H9 (cell line): Measurements from ENCODE around the gene PDE4B. TPM values are rescaled to one million over a fixed set of nuclear protein-coding genes. Genes with fewer than 3 reads are reported as not detected.

Experiments used
- DNase-seq: peaks from one replicate; pipeline ENCODE4 v3.0.0-alpha.2; 2017
- H2AFZ ChIP-seq: one replicate; pipeline ENCODE4 v1.6.1; 2013; ENCODE audit warnings: mild to moderate bottlenecking, low read length, control low read depth, moderate library complexity
- H2AK5ac ChIP-seq: 2 replicates; pipeline ENCODE4 v1.6.1; 2013; ENCODE audit warnings: low read length, control low read depth, mixed read lengths; ENCODE audit not compliant: insufficient read length
- H2BK120ac ChIP-seq: one replicate; pipeline ENCODE4 v1.6.1; 2013; ENCODE audit warnings: low read depth, mild to moderate bottlenecking, low read length, control low read depth, inconsistent platforms; ENCODE audit not compliant: poor library complexity, severe bottlenecking
- H2BK12ac ChIP-seq: 2 replicates; pipeline ENCODE4 v1.6.1; 2013; ENCODE audit warnings: low read length, control low read depth, mixed read lengths, low read depth; ENCODE audit not compliant: insufficient read length
- H2BK15ac ChIP-seq: 2 replicates; pipeline ENCODE4 v1.6.1; 2013; ENCODE audit warnings: low read depth, low read length, control low read depth
- H2BK20ac ChIP-seq: one replicate; pipeline ENCODE4 v1.6.1; 2013; ENCODE audit warnings: low read depth, mild to moderate bottlenecking, low read length, control low read depth, inconsistent platforms; ENCODE audit not compliant: poor library complexity, severe bottlenecking
- H2BK5ac ChIP-seq: 2 replicates; pipeline ENCODE4 v1.6.1; 2013; ENCODE audit warnings: low read length, control low read depth, mixed read lengths; ENCODE audit not compliant: insufficient read length
- H3K14ac ChIP-seq: 2 replicates; pipeline ENCODE4 v1.6.1; 2013; ENCODE audit warnings: low read length, control low read depth; ENCODE audit not compliant: insufficient read depth
- H3K18ac ChIP-seq: 2 replicates; pipeline ENCODE4 v1.6.1; 2013; ENCODE audit warnings: low read depth, mild to moderate bottlenecking, mixed read lengths, low read length, control low read depth; ENCODE audit not compliant: insufficient read length
- H3K23ac ChIP-seq: 2 replicates; pipeline ENCODE4 v1.6.1; 2013; ENCODE audit warnings: low read length, control low read depth, mixed read lengths, low read depth; ENCODE audit not compliant: insufficient read length
- H3K23me2 ChIP-seq: 2 replicates; pipeline ENCODE4 v1.6.1; 2013; ENCODE audit warnings: low read depth, mild to moderate bottlenecking, mixed read lengths, low read length, control low read depth; ENCODE audit not compliant: insufficient read length, poor library complexity, severe bottlenecking
- H3K27ac ChIP-seq: 2 replicates; pipeline ENCODE4 v1.5.1; 2013; ENCODE audit warnings: low read length, control low read depth, mixed read lengths, low read depth; ENCODE audit not compliant: insufficient read length
- H3K27me3 ChIP-seq: 2 replicates; pipeline ENCODE4 v1.6.1; 2013; ENCODE audit warnings: low read length, control low read depth, inconsistent platforms; ENCODE audit not compliant: insufficient read depth
- H3K4ac ChIP-seq: 2 replicates; pipeline ENCODE4 v1.6.1; 2013; ENCODE audit warnings: low read depth, mild to moderate bottlenecking, control low read depth, inconsistent platforms, low read length, moderate library complexity
- H3K4me1 ChIP-seq: 2 replicates; pipeline ENCODE4 v1.6.1; 2013; ENCODE audit warnings: low read length, control low read depth, inconsistent platforms; ENCODE audit not compliant: insufficient read depth
- H3K4me2 ChIP-seq: 2 replicates; pipeline ENCODE4 v1.6.1; 2013; ENCODE audit warnings: low read length, control low read depth, mixed read lengths; ENCODE audit not compliant: insufficient read length, insufficient read depth
- H3K56ac ChIP-seq: 2 replicates; pipeline ENCODE4 v1.6.1; 2013; ENCODE audit warnings: low read depth, mild to moderate bottlenecking, mixed read lengths, low read length, control low read depth; ENCODE audit not compliant: insufficient read length
- H3K79me1 ChIP-seq: 2 replicates; pipeline ENCODE4 v1.6.1; 2013; ENCODE audit warnings: low read depth, mild to moderate bottlenecking, moderate library complexity, low read length, control low read depth, inconsistent platforms; ENCODE audit not compliant: insufficient read depth, poor library complexity, severe bottlenecking
- H3K79me2 ChIP-seq: 2 replicates; pipeline ENCODE4 v1.6.1; 2013; ENCODE audit warnings: low read length, control low read depth, inconsistent platforms; ENCODE audit not compliant: insufficient read depth
- H3K9ac ChIP-seq: 2 replicates; pipeline ENCODE4 v1.6.1; 2013; ENCODE audit warnings: low read length, control low read depth, mixed read lengths; ENCODE audit not compliant: insufficient read length; ENCODE audit errors: extremely low read depth
- H3K9me3 ChIP-seq: one replicate; pipeline ENCODE4 v1.6.1; 2013; ENCODE audit warnings: low read depth, low read length, inconsistent platforms; ENCODE audit not compliant: control insufficient read depth
- H3T11ph ChIP-seq: one replicate; pipeline ENCODE4 v1.6.1; 2013; ENCODE audit warnings: mild to moderate bottlenecking, low read length, control low read depth, inconsistent platforms
- H4K20me1 ChIP-seq: one replicate; pipeline ENCODE4 v1.6.1; 2013; ENCODE audit not compliant: control insufficient read depth, insufficient read length, insufficient read depth
- H4K5ac ChIP-seq: 2 replicates; pipeline ENCODE4 v1.6.1; 2013; ENCODE audit warnings: low read depth, mild to moderate bottlenecking, mixed read lengths, low read length, control low read depth; ENCODE audit not compliant: insufficient read length
- H4K8ac ChIP-seq: replicated peaks from 2 replicates; pipeline ENCODE4 v1.6.1; 2013; ENCODE audit warnings: low read length, control low read depth, mixed read lengths, low read depth; ENCODE audit not compliant: insufficient read length
- H4K91ac ChIP-seq: 2 replicates; pipeline ENCODE4 v1.6.1; 2013; ENCODE audit warnings: low read depth, mild to moderate bottlenecking, moderate library complexity, mixed read lengths, low read length, control low read depth; ENCODE audit not compliant: insufficient read length
- H3K27ac Mint-ChIP-seq, 3 experiments: 2 replicates in 2 of 3; 3 replicates in 1 of 3; pipeline ENCODE4 v1.8.0; 2020 to 2021; ENCODE audit warnings: mixed read lengths in 3 of 3, mild to moderate bottlenecking in 1 of 3, moderate library complexity in 1 of 3
- H3K27me3 Mint-ChIP-seq: 2 replicates; pipeline ENCODE4 v1.8.0; 2021; ENCODE audit warnings: low read depth, mild to moderate bottlenecking, moderate library complexity, mixed read lengths
- H3K36me3 Mint-ChIP-seq, 3 experiments: 2 replicates in 2 of 3; 3 replicates in 1 of 3; pipeline ENCODE4 v1.8.0; 2020 to 2021; ENCODE audit warnings: low read depth in 3 of 3, mixed read lengths in 3 of 3; ENCODE audit not compliant: insufficient read depth in 1 of 3
- H3K4me1 Mint-ChIP-seq, 2 experiments: 2 replicates each; pipeline ENCODE4 v1.8.0; 2020; ENCODE audit warnings: mixed read lengths in 2 of 2
- H3K4me3 Mint-ChIP-seq, 2 experiments: 2 replicates in 1 of 2; 3 replicates in 1 of 2; pipeline ENCODE4 v1.8.0; 2020 to 2021; ENCODE audit warnings: mild to moderate bottlenecking in 2 of 2, mixed read lengths in 2 of 2, moderate library complexity in 1 of 2
- H3K9me3 Mint-ChIP-seq, 2 experiments: 2 replicates in 1 of 2; 3 replicates in 1 of 2; pipeline ENCODE4 v1.8.0; 2020; ENCODE audit warnings: mild to moderate bottlenecking in 2 of 2, mixed read lengths in 2 of 2, moderate library complexity in 1 of 2
- WGBS: extraction: QIAGEN DNeasy Blood & Tissue Kit; methylation state at CpG from one replicate; pipeline ENCODE4 v1.1.7; 2013; ENCODE audit warnings: missing lambda C conversion rate, low lambda C conversion rate, mixed read lengths; ENCODE audit not compliant: insufficient read length; ENCODE audit errors: extremely low coverage; 5-methylcytosine and 5-hydroxymethylcytosine counted together
- total RNA-seq: library from RNA; stranded (reverse); gene quantifications from 2 replicates; pipeline ENCODE4 v1.2.1, GENCODE V29; 2021
- TF ChIP-seq, protein P1 (sequence below): fragments of 200-600 bp; sonication (generic); conservative IDR thresholded peaks from 3 replicates; pipeline ENCODE4 v1.8.0; 2021; ENCODE audit warnings: antibody characterized with exemption, mild to moderate bottlenecking

Gene PDE4B
- total RNA-seq, 1 experiment from 2014 or later = 19.8 TPM

DNA sequence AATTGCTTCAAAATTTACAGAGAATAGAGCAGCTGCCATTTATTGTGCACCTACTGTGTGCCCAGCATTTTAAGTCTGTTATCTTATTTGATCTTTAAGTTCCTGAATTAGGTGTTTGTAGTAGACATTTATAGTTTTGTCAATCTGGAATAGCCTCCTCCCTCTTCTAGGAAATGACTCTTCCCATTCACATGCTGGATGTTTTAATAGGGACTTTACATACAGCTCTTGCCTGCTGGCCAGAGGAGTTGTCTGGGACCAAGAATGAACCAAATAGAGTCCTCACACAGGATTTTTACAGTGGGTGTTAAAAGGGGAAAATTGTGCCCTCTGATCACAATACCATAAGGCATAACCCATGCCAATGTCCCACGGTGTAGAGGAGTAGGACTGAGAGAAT lies 367.1 kb downstream of the PDE4B start:
- H3K79me2 ChIP-seq = no peaks in the 10 kb centered on the region
- H4K20me1 ChIP-seq = no peaks in the 10 kb centered on the region
- no peak overlapping the region for H3K4me2 ChIP-seq
- H3K14ac ChIP-seq = no peak overlapping the region
- H2BK5ac ChIP-seq = no peak overlapping the region
- no peak overlapping the region for H2BK12ac ChIP-seq
- H4K8ac ChIP-seq = no peak overlapping the region
- H3K27me3 ChIP-seq = no peaks in the 10 kb centered on the region
- DNase-seq = no peak
- H3K79me1 ChIP-seq = no peaks in the 10 kb centered on the region
- H3K27ac ChIP-seq = no peak overlapping the region
- Mint-ChIP-seq H3K4me1 (no peaks in the 10 kb centered on the region), H3K27me3 (no peaks in the 10 kb centered on the region), H3K9me3 (no peaks in the 10 kb centered on the region), H3K27ac (no peak overlapping the region), H3K4me3 (no peak overlapping the region), H3K36me3 (no peaks in the 10 kb centered on the region)
- H3K9me3 ChIP-seq = no peaks in the 10 kb centered on the region
- no peak overlapping the region for H3K4ac ChIP-seq
- no peak overlapping the region for H2BK120ac ChIP-seq
- TF ChIP-seq, protein P1, sequence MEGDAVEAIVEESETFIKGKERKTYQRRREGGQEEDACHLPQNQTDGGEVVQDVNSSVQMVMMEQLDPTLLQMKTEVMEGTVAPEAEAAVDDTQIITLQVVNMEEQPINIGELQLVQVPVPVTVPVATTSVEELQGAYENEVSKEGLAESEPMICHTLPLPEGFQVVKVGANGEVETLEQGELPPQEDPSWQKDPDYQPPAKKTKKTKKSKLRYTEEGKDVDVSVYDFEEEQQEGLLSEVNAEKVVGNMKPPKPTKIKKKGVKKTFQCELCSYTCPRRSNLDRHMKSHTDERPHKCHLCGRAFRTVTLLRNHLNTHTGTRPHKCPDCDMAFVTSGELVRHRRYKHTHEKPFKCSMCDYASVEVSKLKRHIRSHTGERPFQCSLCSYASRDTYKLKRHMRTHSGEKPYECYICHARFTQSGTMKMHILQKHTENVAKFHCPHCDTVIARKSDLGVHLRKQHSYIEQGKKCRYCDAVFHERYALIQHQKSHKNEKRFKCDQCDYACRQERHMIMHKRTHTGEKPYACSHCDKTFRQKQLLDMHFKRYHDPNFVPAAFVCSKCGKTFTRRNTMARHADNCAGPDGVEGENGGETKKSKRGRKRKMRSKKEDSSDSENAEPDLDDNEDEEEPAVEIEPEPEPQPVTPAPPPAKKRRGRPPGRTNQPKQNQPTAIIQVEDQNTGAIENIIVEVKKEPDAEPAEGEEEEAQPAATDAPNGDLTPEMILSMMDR = no peak
- no peak overlapping the region for H3K23ac ChIP-seq
- H3K23me2 ChIP-seq = no peaks in the 10 kb centered on the region
- H3T11ph ChIP-seq = no peak overlapping the region
- no peaks in the 10 kb centered on the region for H3K4me1 ChIP-seq
- H3K9ac ChIP-seq = no peak overlapping the region
- no peak overlapping the region for H2BK20ac ChIP-seq
- H3K18ac ChIP-seq = no peak overlapping the region
- H2AK5ac ChIP-seq = no peak overlapping the region
- no peak overlapping the region for H2BK15ac ChIP-seq
- no peak overlapping the region for H4K5ac ChIP-seq
- no peak overlapping the region for H2AFZ ChIP-seq
- no peak overlapping the region for H4K91ac ChIP-seq
- no CpG with 5 or more reads among the region's 1 CpG for WGBS
- H3K56ac ChIP-seq = no peak overlapping the region
